GM12878 (cell line): Measurements from ENCODE around the gene C19orf81. TPM values are rescaled to one million over a fixed set of nuclear protein-coding genes. Genes with fewer than 3 reads are reported as not detected.

Experiments used
- ATAC-seq: fragments of 200-7000 bp; cut with Tn5 transposase; 3 replicates; pipeline ENCODE4 v1.9.1; 2020; ENCODE audit warnings: mild to moderate bottlenecking, moderate library complexity
- BruUV-seq: library from RNA; stranded (reverse); fragments of 400-500 nt; replicated peaks from 2 replicates; lab custom pipeline; 2021; lab: Mats Ljungman, UMichigan
- CTCF ChIA-PET: fragments of 300-600 bp; sonication (Branson Sonifier 250); formaldehyde crosslinking; extraction: SDS; loops from one replicate; lab custom pipeline; 2021; ENCODE audit warnings: inconsistent platforms; lab: Yijun Ruan, JAX
- POLR2A ChIA-PET: fragments of 350-600 bp; formaldehyde crosslinking; extraction: SDS; loops from one replicate; lab custom pipeline; 2021; ENCODE audit warnings: inconsistent platforms; lab: Charles Lee
- RAD21 ChIA-PET: fragments of 300-600 bp; sonication (Branson Sonifier 250); formaldehyde crosslinking; loops from one replicate; lab custom pipeline; 2023; ENCODE audit warnings: antibody characterized with exemption; ENCODE audit not compliant: unreplicated experiment; lab: Charles Lee
- SMC1A ChIA-PET: fragments of 300-600 bp; sonication (Branson Sonifier 250); formaldehyde crosslinking; loops from one replicate; lab custom pipeline; 2023; ENCODE audit not compliant: unreplicated experiment, uncharacterized antibody; lab: Charles Lee
- DNase-seq: peaks from one replicate; pipeline ENCODE4 v3.0.0-alpha.2; 2011; ENCODE audit warnings: low read depth, low spot score
- FAIRE-seq: peaks from 3 replicates; lab custom pipeline; 2011; peaks lifted over from hg19 to GRCh38; lab: Jason Lieb, UNC
- H2AFZ ChIP-seq: 2 replicates; pipeline ENCODE4 v1.6.0; 2011; ENCODE audit warnings: low read depth, low read length, control low read depth; ENCODE audit not compliant: control insufficient read depth
- H3K27ac ChIP-seq: 2 replicates; pipeline ENCODE4 v1.5.1; 2011; ENCODE audit warnings: control low read depth; ENCODE audit not compliant: control insufficient read depth, insufficient read depth
- H3K27me3 ChIP-seq, 2 experiments: replicated peaks in 1 of 2; 2 replicates each; pipeline versions ENCODE4 v1.6.0 to v1.6.1; 2011; ENCODE audit warnings: low read length in 1 of 2; ENCODE audit not compliant: control insufficient read depth in 2 of 2, insufficient read depth in 2 of 2
- H3K36me3 ChIP-seq, 2 experiments: 2 replicates each; pipeline ENCODE4 v1.5.1; 2011; ENCODE audit warnings: low read length in 1 of 2; ENCODE audit not compliant: control insufficient read depth in 2 of 2, insufficient read depth in 2 of 2
- H3K4me1 ChIP-seq: 2 replicates; pipeline ENCODE4 v1.6.1; 2011; ENCODE audit warnings: mild to moderate bottlenecking, low read length, moderate library complexity, mixed read lengths; ENCODE audit not compliant: control insufficient read depth, insufficient read depth
- H3K4me2 ChIP-seq: 2 replicates; pipeline ENCODE4 v1.6.0; 2011; ENCODE audit warnings: control low read depth; ENCODE audit not compliant: control insufficient read depth, insufficient read depth
- H3K4me3 ChIP-seq: fragments of 200-600 bp; sonication (generic); 2 replicates; pipeline ENCODE4 v1.5.1; 2016
- H3K79me2 ChIP-seq: 2 replicates; pipeline ENCODE4 v1.6.0; 2011; ENCODE audit warnings: low read length; ENCODE audit not compliant: control insufficient read depth, insufficient read depth
- H3K9ac ChIP-seq: 2 replicates; pipeline ENCODE4 v1.8.0; 2011; ENCODE audit warnings: low read length, control low read depth, mixed read lengths; ENCODE audit not compliant: control insufficient read depth, insufficient read depth
- H3K9me3 ChIP-seq: replicated peaks from 3 replicates; pipeline ENCODE4 v1.5.1; 2011; ENCODE audit warnings: mild to moderate bottlenecking, low read length; ENCODE audit not compliant: control insufficient read depth, insufficient read depth
- H4K20me1 ChIP-seq: 2 replicates; pipeline ENCODE4 v1.6.0; 2011; ENCODE audit not compliant: control insufficient read depth, insufficient read depth
- BCL3 ChIP-seq: IDR thresholded peaks from 2 replicates; pipeline ENCODE4 v1.6.1; 2011; ENCODE audit warnings: borderline replicate concordance, low read depth, mild to moderate bottlenecking, moderate library complexity, low read length; ENCODE audit not compliant: insufficient read depth, poor library complexity, severe bottlenecking
- CBX3 ChIP-seq: fragments of 200-600 bp; sonication (generic); IDR thresholded peaks from 2 replicates; pipeline ENCODE4 v1.6.1; 2016; ENCODE audit warnings: low read depth, borderline replicate concordance
- CREM ChIP-seq: IDR thresholded peaks from 2 replicates; pipeline ENCODE4 v1.6.1; 2014; ENCODE audit warnings: antibody characterized with exemption, low read depth
- HDAC2 ChIP-seq: fragments of 200-600 bp; sonication (generic); IDR thresholded peaks from 2 replicates; pipeline ENCODE4 v1.6.1; 2017
- RELB ChIP-seq: fragments of 450-650 bp; IDR thresholded peaks from 2 replicates; pipeline ENCODE4 v1.6.1; 2017; ENCODE audit warnings: low read depth, mild to moderate bottlenecking, moderate library complexity
- TAF1 ChIP-seq: IDR thresholded peaks from 2 replicates; pipeline ENCODE4 v1.6.1; 2011; ENCODE audit warnings: mild to moderate bottlenecking, low read depth, low read length, borderline replicate concordance
- ZBTB4 ChIP-seq: fragments of 450-650 bp; formaldehyde crosslinking; IDR thresholded peaks from 2 replicates; pipeline ENCODE4 v1.4.0; 2022; ENCODE audit warnings: mild to moderate bottlenecking, moderate library complexity
- ZNF687 ChIP-seq: fragments of 450-650 bp; IDR thresholded peaks from 2 replicates; pipeline ENCODE4 v1.6.1; 2017; ENCODE audit warnings: mild to moderate bottlenecking, moderate library complexity
- WGBS: methylation state at CpG from one replicate; pipeline ENCODE4 v1.1.6; 2016; ENCODE audit warnings: low lambda C conversion rate; ENCODE audit not compliant: insufficient replicate concordance, insufficient coverage; ENCODE audit errors: missing lambda C conversion rate; 5-methylcytosine and 5-hydroxymethylcytosine counted together
- in situ Hi-C: fragments of 300-500 bp; cut with MboI; formaldehyde crosslinking; loops from 9 replicates; pipeline ENCODE4 v1.14.3; 2018; ENCODE audit warnings: mixed read lengths
- intact Hi-C: fragments of 100-400 bp; cut with micrococcal nuclease; formaldehyde crosslinking; loops from one replicate; pipeline ENCODE4 v1.14.2; 2022; ENCODE audit not compliant: unreplicated experiment
- polyA plus RNA-seq, 11 experiments: library from polyadenylated mRNA; depleted of rRNA in 4 of 11; unstranded in 6 of 11; stranded (reverse) in 5 of 11; fragments of >200 nt; fragmentation: Nextera tagmentation in 4 of 11; fragmentation: Illumina TruSeq in 1 of 11; extraction: Ambion mirVana in 4 of 11; extraction: Trizol in 1 of 11; gene quantifications; 1 replicate in 1 of 11; 2 replicates in 10 of 11; pipeline versions ENCODE4 v1.2.1 to v1.2.3, GENCODE V29; 2011 to 2016; ENCODE audit warnings: inconsistent platforms in 2 of 11, missing spikeins in 2 of 11, low read depth in 1 of 11
- total RNA-seq, 4 experiments: library from RNA; depleted of rRNA in 3 of 4; stranded (reverse); fragments of >200 nt in 3 of 4; fragmentation: Illumina TruSeq in 1 of 4; extraction: Trizol in 1 of 4; gene quantifications; 2 replicates each; pipeline versions ENCODE4 v1.2.1 to v1.2.3, GENCODE V29; 2013 to 2021

The C19orf81 gene
- total and polyA plus RNA-seq, 10 of the 15 experiments (the other 5 are each of a cell fraction or from before 2014, with no cell fraction given): 0.69 TPM; not detected in 9

GRCh38 chr19:50673118-50673517, 23.9 kb downstream of the C19orf81 start (continued):
- TF ChIP-seq ZNF687: no peak
- no peak for TF ChIP-seq BCL3
- TF ChIP-seq TAF1: no peak
- TF ChIP-seq CREM: no peak
- TF ChIP-seq CBX3: no peak
- TF ChIP-seq HDAC2: no peak
- TF ChIP-seq, all 136 proteins: peak for 0

- Histone ChIP-seq H2AFZ (no peak overlapping the region), H3K4me1 (peaks cover 2% of the 10 kb centered on the region; the same call in 1 of the 2 replicates), H3K36me3 (no peaks in the 10 kb centered on the region), H4K20me1 (no peaks in the 10 kb centered on the region), H3K9ac (no peak overlapping the region), H3K27me3 (peaks cover 4 to 6% of the 10 kb centered on the region in 2 experiments; a peak in 3 of 4 replicates), H3K79me2 (no peaks in the 10 kb centered on the region), H3K4me2 (no peak overlapping the region), H3K9me3 (no peaks in the 10 kb centered on the region; the same call in 1 of the 3 replicates), H3K27ac (no peak overlapping the region), H3K4me3 (no peak overlapping the region)
- DNase-seq (no peak), ATAC-seq (no peak), FAIRE-seq (no peak)
- ChIA-PET CTCF (no interaction called here), SMC1A (no interaction called here), POLR2A (no interaction called here), RAD21 (no interaction called here)
- intact Hi-C loops (no loop called here), in situ Hi-C loops (no loop called here)
- TF ChIP-seq ZBTB4 (no peak), RELB (no peak)
- no TSS peak for BruUV-seq
- 33% methylated on average over 1 of the region's 1 CpG for WGBS
Observed at GRCh38 chr19:50676625-50677197, 27.5 kb downstream of the C19orf81 start.
